ENCODE results near the gene ACTA2. TPM values are rescaled to one million over a fixed set of nuclear protein-coding genes. Genes with fewer than 3 reads are reported as not detected.

The ACTA2 gene
- 11.3 and 11.9 TPM in 2 replicates for total RNA-seq

GRCh38 chr10:88952647-88953111 is at the start of gene ACTA2:
ACTA2 (minus strand) TSS chr10:88952773; CDS start chr10:88948930, 3,843 bp downstream.
- Mint-ChIP-seq H3K27me3 (ENCODE audit: low read depth) (no peaks in the 10 kb centered on the region), H3K36me3 (ENCODE audit: low read depth) (peaks cover 7% of the 10 kb centered on the region), H3K27ac (no peak within 1 kb of the TSS), H3K4me3 (ENCODE audit: low read depth) (no peak within 1 kb of the TSS), H3K4me1 (ENCODE audit: low read depth) (peaks cover 5% of the 10 kb centered on the region), H3K9me3 (no peaks in the 10 kb centered on the region)
- intact Hi-C loops (cut with micrococcal nuclease), result no loop called here
- DNase-seq (ENCODE audit: low spot score), result no peak

DNA sequence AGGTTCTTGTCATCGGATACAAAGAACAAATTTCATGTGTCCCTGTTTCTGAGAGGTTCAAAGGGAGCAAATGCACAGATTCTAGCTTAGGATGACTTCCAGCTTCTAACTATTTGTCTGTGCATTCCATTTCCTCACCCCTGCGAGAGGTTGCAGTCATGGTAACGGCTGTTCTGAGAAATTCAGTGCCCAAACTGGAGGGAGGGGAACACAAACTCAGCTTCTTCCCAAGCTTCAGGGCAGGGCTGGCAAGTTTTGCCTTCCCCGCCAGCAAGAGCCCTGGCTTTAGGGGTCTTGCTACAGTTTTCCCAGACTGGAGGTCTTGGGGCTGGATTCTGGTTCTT is 49.1 kb upstream of the ACTA2 start:
- Mint-ChIP-seq H3K4me1 (ENCODE audit: low read depth) (peaks cover 61% of the 10 kb centered on the region), H3K9me3 (no peaks in the 10 kb centered on the region), H3K4me3 (ENCODE audit: low read depth) (peak overlapping the region; percentile 58), H3K27ac (peak overlapping the region; percentile 66), H3K27me3 (ENCODE audit: low read depth) (no peaks in the 10 kb centered on the region), H3K36me3 (ENCODE audit: low read depth) (peaks cover 33% of the 10 kb centered on the region)
- intact Hi-C loops (cut with micrococcal nuclease), result loop anchor here (1.0 to 5.0 kb wide), 7 partner anchors 10 to 209 kb away; no protein-coding TSS in a partner anchor
- no peak for DNase-seq (ENCODE audit: low spot score)

DNA sequence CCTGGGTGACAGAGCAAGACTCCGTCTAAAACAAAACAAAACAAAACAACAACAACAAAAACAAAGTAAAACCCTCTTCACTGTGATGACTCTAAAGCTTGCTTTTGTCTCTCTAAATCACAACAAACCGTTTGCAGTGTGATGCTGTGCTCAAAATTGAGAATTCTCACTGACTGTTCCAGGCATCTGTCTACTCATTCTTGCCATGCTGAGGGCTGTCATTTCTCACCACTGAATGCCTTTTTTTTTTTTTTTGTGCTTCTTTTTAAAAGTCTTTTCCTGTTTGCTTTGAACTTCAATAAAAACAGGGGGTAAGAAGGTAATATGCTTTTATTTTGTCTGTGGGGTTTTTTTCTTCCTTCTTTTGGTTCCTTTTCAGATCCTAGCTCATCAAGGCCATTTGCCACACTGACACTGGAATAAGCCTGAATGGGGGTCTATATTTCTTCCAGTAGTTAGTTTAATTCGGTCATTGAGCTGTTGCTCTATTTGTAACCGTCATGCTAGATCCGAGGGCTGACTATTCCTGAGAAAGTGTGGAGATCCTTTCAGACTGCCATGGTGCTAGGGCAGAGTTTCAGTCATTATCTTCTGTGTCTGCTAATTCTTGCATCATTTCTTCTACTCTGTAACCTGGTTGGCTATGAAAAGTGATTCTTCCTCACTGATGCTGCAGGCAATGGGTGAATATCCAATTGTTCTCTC is 48.6 kb upstream of the ACTA2 start:
- Mint-ChIP-seq H3K9me3 (no peaks in the 10 kb centered on the region), H3K36me3 (ENCODE audit: low read depth) (peaks cover 31% of the 10 kb centered on the region), H3K27ac (peak overlapping the region; percentile 66), H3K27me3 (ENCODE audit: low read depth) (no peaks in the 10 kb centered on the region), H3K4me1 (ENCODE audit: low read depth) (peaks cover 65% of the 10 kb centered on the region), H3K4me3 (ENCODE audit: low read depth) (peak overlapping the region; percentile 58)
- intact Hi-C loops (cut with micrococcal nuclease), result loop anchor here (1.0 to 5.0 kb wide), 3 partner anchors 10 to 209 kb away; no protein-coding TSS in a partner anchor
- no peak for DNase-seq (ENCODE audit: low spot score)

DNA sequence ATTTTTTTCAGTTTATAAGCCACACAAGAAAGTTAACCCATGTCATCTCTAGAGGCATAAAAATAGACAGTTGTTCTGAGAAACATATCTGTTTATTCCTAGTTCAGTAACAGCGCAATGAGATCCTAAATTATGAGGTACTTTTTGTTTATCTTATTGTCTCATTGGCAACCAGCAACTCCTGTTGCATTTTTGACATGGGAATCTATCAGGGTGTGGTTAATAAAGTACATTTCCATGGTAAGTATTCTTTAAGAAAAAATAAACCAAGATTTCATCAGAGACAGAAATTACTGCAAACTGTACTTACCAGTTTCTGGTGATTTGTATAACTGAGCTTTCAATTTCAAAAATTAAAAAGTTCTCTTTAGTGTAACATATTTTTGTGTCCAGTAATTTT is 47.1 kb upstream of the ACTA2 start:
- no peak overlapping the region for H3K4me3 Mint-ChIP-seq (ENCODE audit: low read depth)
- DNase-seq (ENCODE audit: low spot score), result no peak
- H3K4me1 Mint-ChIP-seq (ENCODE audit: low read depth), result peaks cover 75% of the 10 kb centered on the region
- intact Hi-C loops (cut with micrococcal nuclease), result loop anchor here (5.0 kb wide), 2 partner anchors 83 to 207 kb away; no protein-coding TSS in a partner anchor
- H3K27ac Mint-ChIP-seq, result no peak overlapping the region
- peaks cover 28% of the 10 kb centered on the region for H3K36me3 Mint-ChIP-seq (ENCODE audit: low read depth)
- H3K27me3 Mint-ChIP-seq (ENCODE audit: low read depth), result no peaks in the 10 kb centered on the region
- H3K9me3 Mint-ChIP-seq, result no peaks in the 10 kb centered on the region

- H3K4me1 Mint-ChIP-seq (ENCODE audit: low read depth), result peaks cover 72% of the 10 kb centered on the region
These were observed 44.4 kb upstream of the ACTA2 start for GRCh38 chr10:88996927-88997326.

DNA sequence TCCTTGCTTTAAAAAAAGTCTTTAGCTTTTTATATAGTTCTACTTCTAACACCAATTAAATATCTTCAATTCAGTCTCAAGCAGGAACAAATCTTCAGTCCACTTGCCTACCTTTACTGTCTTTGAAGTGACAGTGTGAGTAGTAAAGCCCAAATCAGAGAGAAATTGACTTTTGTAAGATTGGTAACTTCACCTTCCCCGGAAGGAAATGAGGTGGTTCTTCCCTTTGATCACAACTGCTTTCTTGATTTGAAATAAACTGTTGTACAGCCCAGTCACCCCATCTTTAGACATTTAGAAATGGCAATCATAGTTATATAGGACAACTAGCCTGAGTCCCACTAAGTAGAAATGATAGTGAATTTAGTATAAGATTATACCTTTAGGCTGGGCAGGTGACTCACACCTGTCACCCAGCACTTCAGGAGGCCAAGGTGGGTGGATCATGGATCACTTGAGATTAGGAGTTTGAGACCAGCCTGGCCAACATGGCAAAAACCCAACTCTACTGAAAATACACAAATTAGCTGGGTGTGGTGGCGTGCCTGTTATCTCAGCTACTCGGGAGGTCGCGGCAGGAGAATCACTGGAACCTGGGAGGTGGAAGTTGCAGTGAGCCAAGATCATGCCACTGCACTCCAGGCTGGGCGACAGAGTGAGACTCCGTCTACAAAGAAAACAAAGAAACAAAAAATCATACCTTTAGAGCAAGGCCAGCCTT is 42.7 kb upstream of the ACTA2 start:
- H3K27me3 Mint-ChIP-seq (ENCODE audit: low read depth), result no peaks in the 10 kb centered on the region
- intact Hi-C loops (cut with micrococcal nuclease), result no loop called here
- peak overlapping the region; percentile 9 for H3K4me3 Mint-ChIP-seq (ENCODE audit: low read depth)
- H3K27ac Mint-ChIP-seq, result peak overlapping the region; percentile 21
- H3K4me1 Mint-ChIP-seq (ENCODE audit: low read depth), result peaks cover 57% of the 10 kb centered on the region
- H3K9me3 Mint-ChIP-seq, result no peaks in the 10 kb centered on the region
- peaks cover 17% of the 10 kb centered on the region for H3K36me3 Mint-ChIP-seq (ENCODE audit: low read depth)
- DNase-seq (ENCODE audit: low spot score), result no peak

More at GRCh38 chr10:88996927-88997326, 44.4 kb upstream of the ACTA2 start:
- peak overlapping the region; percentile 38 for H3K27ac Mint-ChIP-seq
- no peaks in the 10 kb centered on the region for H3K9me3 Mint-ChIP-seq
- H3K36me3 Mint-ChIP-seq (ENCODE audit: low read depth), result peaks cover 16% of the 10 kb centered on the region
- H3K4me3 Mint-ChIP-seq (ENCODE audit: low read depth), result no peak overlapping the region
- H3K27me3 Mint-ChIP-seq (ENCODE audit: low read depth), result no peaks in the 10 kb centered on the region
- intact Hi-C loops (cut with micrococcal nuclease), result no loop called here
- DNase-seq (ENCODE audit: low spot score), result no peak

DNA sequence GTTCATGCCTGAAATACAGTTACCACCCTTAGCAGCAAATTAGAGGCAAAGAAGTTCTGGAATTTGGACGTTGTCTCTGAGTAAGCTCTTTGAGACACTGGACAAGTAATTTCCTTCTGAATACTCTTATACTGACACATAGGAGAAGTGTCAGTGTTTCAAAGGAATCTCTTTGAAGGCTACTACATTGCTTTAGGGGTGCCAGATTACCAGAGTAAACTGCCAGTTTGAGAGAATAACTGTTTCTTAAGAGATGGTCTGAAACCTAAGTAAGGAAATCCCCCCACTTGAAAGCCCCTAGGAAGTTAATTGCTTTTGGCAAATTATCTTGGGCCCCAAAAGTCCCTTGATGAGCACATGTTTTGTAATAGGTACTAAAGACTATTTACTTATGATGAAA is 41.4 kb upstream of the ACTA2 start:
- Mint-ChIP-seq H3K4me1 (ENCODE audit: low read depth) (peaks cover 59% of the 10 kb centered on the region), H3K27ac (peak overlapping the region; percentile 22), H3K36me3 (ENCODE audit: low read depth) (peaks cover 15% of the 10 kb centered on the region), H3K4me3 (ENCODE audit: low read depth) (no peak overlapping the region), H3K9me3 (no peaks in the 10 kb centered on the region), H3K27me3 (ENCODE audit: low read depth) (no peaks in the 10 kb centered on the region)
- intact Hi-C loops (cut with micrococcal nuclease), result loop anchor here (5.0 kb wide), 1 partner anchor 38 kb away; no protein-coding TSS in a partner anchor
- no peak for DNase-seq (ENCODE audit: low spot score)

DNA sequence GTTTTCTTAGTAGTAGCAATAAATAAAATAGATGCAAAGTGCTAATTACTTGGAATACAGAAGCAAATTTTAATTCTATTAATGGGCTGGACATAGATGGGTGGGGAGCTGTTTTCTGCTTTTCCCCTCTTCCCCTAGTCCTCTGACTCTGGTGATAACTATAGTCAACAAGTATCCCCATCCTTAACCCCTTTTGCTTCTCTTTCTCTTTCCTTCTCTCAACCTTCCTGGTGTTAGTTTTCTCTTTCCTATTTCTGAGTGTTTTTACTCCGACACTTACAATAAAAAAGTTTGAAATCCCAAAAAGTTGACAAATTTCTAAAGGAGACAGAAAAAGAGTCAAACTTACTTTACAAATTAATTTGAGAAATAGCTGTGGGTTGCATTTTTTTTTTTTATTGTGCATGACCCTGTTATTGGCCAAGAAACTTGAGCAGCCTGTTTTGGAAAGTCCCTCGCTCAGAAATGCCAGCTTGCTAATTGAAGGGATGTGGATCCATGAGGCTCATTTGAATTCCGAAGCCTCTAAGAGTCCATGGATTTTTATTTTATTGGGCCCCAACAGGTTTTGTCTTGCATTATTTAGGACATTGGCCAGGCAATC is 40.5 kb upstream of the ACTA2 start:
- no peaks in the 10 kb centered on the region for H3K27me3 Mint-ChIP-seq (ENCODE audit: low read depth)
- H3K4me1 Mint-ChIP-seq (ENCODE audit: low read depth), result peaks cover 65% of the 10 kb centered on the region
- intact Hi-C loops (cut with micrococcal nuclease), result loop anchor here (5.0 kb wide), 1 partner anchor 39 kb away; no protein-coding TSS in a partner anchor
- peaks cover 2% of the 10 kb centered on the region for H3K9me3 Mint-ChIP-seq
- peak overlapping the region; percentile 86 for H3K4me3 Mint-ChIP-seq (ENCODE audit: low read depth)
- peak overlapping the region; percentile 80 for H3K27ac Mint-ChIP-seq
- DNase-seq (ENCODE audit: low spot score), result no peak
- H3K36me3 Mint-ChIP-seq (ENCODE audit: low read depth), result peaks cover 14% of the 10 kb centered on the region

GRCh38 chr10:88991899-88992320 is 39.3 kb upstream of the ACTA2 start:
- peaks cover 4% of the 10 kb centered on the region for H3K9me3 Mint-ChIP-seq
- peak overlapping the region; percentile 98 for H3K4me3 Mint-ChIP-seq (ENCODE audit: low read depth)
- H3K27me3 Mint-ChIP-seq (ENCODE audit: low read depth), result no peaks in the 10 kb centered on the region
- no peak for DNase-seq (ENCODE audit: low spot score)
- H3K27ac Mint-ChIP-seq, result peak overlapping the region; percentile 98
- peaks cover 20% of the 10 kb centered on the region for H3K36me3 Mint-ChIP-seq (ENCODE audit: low read depth)
- H3K4me1 Mint-ChIP-seq (ENCODE audit: low read depth), result peaks cover 64% of the 10 kb centered on the region
- intact Hi-C loops (cut with micrococcal nuclease), result loop anchor here (1.0 to 5.0 kb wide), 4 partner anchors 9 to 112 kb away; partner anchors contain the start of gene STAMBPL1

DNA sequence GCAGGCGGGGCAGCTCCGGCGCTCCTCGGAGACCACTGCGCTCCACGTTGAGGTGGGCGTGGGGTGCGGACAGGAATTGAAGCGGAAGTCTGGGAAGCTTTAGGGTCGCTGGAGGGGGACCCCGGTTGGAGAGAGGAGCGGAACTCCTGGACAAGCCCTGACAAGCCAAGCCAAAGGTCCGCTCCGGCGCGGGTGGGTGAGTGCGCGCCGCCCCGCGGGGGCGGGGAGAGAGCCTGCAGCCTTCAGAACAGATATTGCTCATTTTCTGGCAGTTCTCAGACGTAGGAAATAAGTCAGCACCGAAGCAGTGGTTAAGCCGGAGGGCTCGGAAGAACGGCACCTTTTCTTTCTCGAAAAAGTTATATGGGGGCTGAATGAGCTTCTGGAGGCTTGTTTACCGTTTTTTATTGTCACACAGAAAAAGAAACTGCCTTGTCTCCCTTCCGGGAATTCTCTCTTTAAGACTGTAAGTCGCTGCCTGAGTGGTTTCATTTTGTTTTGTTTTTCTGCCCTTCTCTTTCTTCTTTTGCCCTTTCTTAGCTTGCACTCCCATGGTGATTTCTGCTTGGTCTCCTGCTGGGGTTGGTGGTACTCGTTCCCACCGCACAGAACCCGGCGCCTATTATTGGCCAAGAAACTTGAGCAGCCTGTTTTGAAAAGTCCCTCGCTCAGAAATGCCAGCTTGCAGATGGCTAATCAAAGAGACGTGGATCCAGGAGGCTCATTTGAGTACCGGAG is 38.8 kb upstream of the ACTA2 start:
- peaks cover 8% of the 10 kb centered on the region for H3K9me3 Mint-ChIP-seq
- peaks cover 24% of the 10 kb centered on the region for H3K36me3 Mint-ChIP-seq (ENCODE audit: low read depth)
- peak; percentile 59 for DNase-seq (ENCODE audit: low spot score)
- H3K4me3 Mint-ChIP-seq (ENCODE audit: low read depth), result peak overlapping the region; percentile 98
- intact Hi-C loops (cut with micrococcal nuclease), result loop anchor here (1.0 to 5.0 kb wide), 4 partner anchors 10 to 111 kb away; partner anchors contain the start of gene STAMBPL1
- peaks cover 62% of the 10 kb centered on the region for H3K4me1 Mint-ChIP-seq (ENCODE audit: low read depth)
- peak overlapping the region; percentile 98 for H3K27ac Mint-ChIP-seq
- H3K27me3 Mint-ChIP-seq (ENCODE audit: low read depth), result no peaks in the 10 kb centered on the region

DNA sequence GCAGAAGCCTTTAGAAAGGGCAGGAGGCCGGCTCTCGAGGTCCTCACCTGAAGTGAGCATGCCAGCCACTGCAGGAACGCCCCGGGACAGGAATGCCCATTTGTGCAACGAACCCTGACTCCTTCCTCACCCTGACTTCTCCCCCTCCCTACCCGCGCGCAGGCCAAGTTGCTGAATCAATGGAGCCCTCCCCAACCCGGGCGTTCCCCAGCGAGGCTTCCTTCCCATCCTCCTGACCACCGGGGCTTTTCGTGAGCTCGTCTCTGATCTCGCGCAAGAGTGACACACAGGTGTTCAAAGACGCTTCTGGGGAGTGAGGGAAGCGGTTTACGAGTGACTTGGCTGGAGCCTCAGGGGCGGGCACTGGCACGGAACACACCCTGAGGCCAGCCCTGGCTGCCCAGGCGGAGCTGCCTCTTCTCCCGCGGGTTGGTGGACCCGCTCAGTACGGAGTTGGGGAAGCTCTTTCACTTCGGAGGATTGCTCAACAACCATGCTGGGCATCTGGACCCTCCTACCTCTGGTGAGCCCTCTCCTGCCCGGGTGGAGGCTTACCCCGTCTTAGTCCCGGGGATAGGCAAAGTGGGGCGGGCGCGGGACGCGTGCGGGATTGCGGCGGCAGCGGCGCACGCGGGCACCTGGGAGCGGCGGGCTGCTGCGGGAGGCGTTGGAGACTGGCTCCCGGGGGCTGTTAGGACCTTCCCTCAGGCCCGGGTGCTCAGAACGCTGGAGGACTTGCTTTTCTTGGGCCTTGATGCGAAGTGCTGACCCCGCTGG is 38.0 kb upstream of the ACTA2 start, which contains the start of gene FAS:
Gene FAS, plus strand, starts transcription at position 415 of the 777 bp plus-strand sequence. Its CDS starts 79 bp downstream, at position 494.
- peak within 1 kb of the TSS; percentile 98 for H3K4me3 Mint-ChIP-seq (ENCODE audit: low read depth)

More for the DNA sequence above, 38.0 kb upstream of the ACTA2 start, which contains the start of gene FAS:
- peaks cover 22% of the 10 kb centered on the region for H3K36me3 Mint-ChIP-seq (ENCODE audit: low read depth)
- peak within 1 kb of the TSS; percentile 98 for H3K27ac Mint-ChIP-seq
- intact Hi-C loops (cut with micrococcal nuclease), result loop anchor here (1.0 to 5.0 kb wide), 4 partner anchors 11 to 110 kb away; partner anchors contain the start of gene STAMBPL1
- peaks cover 59% of the 10 kb centered on the region for H3K4me1 Mint-ChIP-seq (ENCODE audit: low read depth)
- no peaks in the 10 kb centered on the region for H3K27me3 Mint-ChIP-seq (ENCODE audit: low read depth)
- H3K9me3 Mint-ChIP-seq, result peaks cover 12% of the 10 kb centered on the region
- peak; percentile 70 for DNase-seq (ENCODE audit: low spot score)

Data from activated T-helper 2 cell treated with anti-CD3 and anti-CD28 coated beads, Interferon-gamma antibody, Interleukin-2, Interleukin-4, amounts not matched to agents 10 μg/mL and 5 μg/mL and 100 μg/mL, durations not matched to agents 14 hours and 24 hours and 36 hours (primary cell).